ENCODE results near the gene ARHGDIB. TPM values are rescaled to one million over a fixed set of nuclear protein-coding genes. Genes with fewer than 3 reads are reported as not detected.
A peak's percentile ranks its signal among the peaks of the same experiment; 100 is the strongest.

The ARHGDIB gene
- total RNA-seq, 4 donors from 2014 or later = 20.6 to 88.6 (median 44.0) TPM

- Histone ChIP-seq H3K9me3 (no peaks in the 10 kb centered on the region), H3K27me3 (no peaks in the 10 kb centered on the region), H3K36me3 (no peaks in the 10 kb centered on the region), H3K27ac (peak overlapping the region; percentile 66 to 72 (median 69)), H3K4me1 (peaks cover 0 to 1% of the 10 kb centered on the region in 2 donors), H3K4me3 (peak overlapping the region in 3 of 4 donors; percentile 5 to 51 (median 18))
- TF ChIP-seq POLR2A (IDR thresholded peaks at IDR 0.05) (no peak), CTCF (IDR thresholded peaks at IDR 0.05 in 4 of 5, conservative IDR thresholded peaks at IDR 0.05 in 1 of 5) (no peak)
- no peak for ATAC-seq
- intact Hi-C loops (cut with DNase I; ENCODE audit: low total_unique reads) = no loop called here
- DNase-seq = no peak
- in situ Hi-C loops (cut with MboI; ENCODE audit: low sequenced_read_pairs in 4 of 4) = no loop called here
These were observed 2.3 kb downstream of the ARHGDIB start for GRCh38 chr12:14959126-14959440.

GRCh38 chr12:14958361-14959125 is 2.9 kb downstream of the ARHGDIB start:
- Histone ChIP-seq H3K4me3 (peak overlapping the region in 3 of 4 donors; percentile 5 to 51 (median 18)), H3K27ac (peak overlapping the region; percentile 66 to 72 (median 69)), H3K27me3 (no peaks in the 10 kb centered on the region), H3K9me3 (no peaks in the 10 kb centered on the region), H3K36me3 (no peaks in the 10 kb centered on the region), H3K4me1 (peaks cover 0 to 6% of the 10 kb centered on the region in 2 donors)
- in situ Hi-C loops (cut with MboI; ENCODE audit: low sequenced_read_pairs in 4 of 4) = no loop called here
- ATAC-seq = no peak
- intact Hi-C loops (cut with DNase I; ENCODE audit: low total_unique reads) = no loop called here
- no peak for DNase-seq
- TF ChIP-seq CTCF (IDR thresholded peaks at IDR 0.05 in 4 of 5, conservative IDR thresholded peaks at IDR 0.05 in 1 of 5) (no peak), POLR2A (IDR thresholded peaks at IDR 0.05) (no peak)

- Histone ChIP-seq H3K4me1 (peaks cover 0 to 7% of the 10 kb centered on the region in 2 donors), H3K36me3 (no peaks in the 10 kb centered on the region), H3K9me3 (no peaks in the 10 kb centered on the region), H3K27ac (peak overlapping the region; percentile 66 to 72 (median 69)), H3K27me3 (no peaks in the 10 kb centered on the region), H3K4me3 (peak overlapping the region in 2 of 4 donors; percentile 14 to 51)
- in situ Hi-C loops (cut with MboI; ENCODE audit: low sequenced_read_pairs in 4 of 4) (no loop called here), intact Hi-C loops (cut with DNase I; ENCODE audit: low total_unique reads) (no loop called here)
- DNase-seq = no peak
- TF ChIP-seq POLR2A (IDR thresholded peaks at IDR 0.05) = no peak
- no peak for TF ChIP-seq CTCF (IDR thresholded peaks at IDR 0.05 in 4 of 5, conservative IDR thresholded peaks at IDR 0.05 in 1 of 5)
- ATAC-seq = no peak
These were observed 3.7 kb downstream of the ARHGDIB start for GRCh38 chr12:14957551-14958168.

GRCh38 chr12:14956905-14957304 is 4.5 kb downstream of the ARHGDIB start:
- DNase-seq = no peak
- in situ Hi-C loops (cut with MboI; ENCODE audit: low sequenced_read_pairs in 4 of 4) (no loop called here), intact Hi-C loops (cut with DNase I; ENCODE audit: low total_unique reads) (no loop called here)
- Histone ChIP-seq H3K27me3 (no peaks in the 10 kb centered on the region), H3K36me3 (no peaks in the 10 kb centered on the region), H3K27ac (peak overlapping the region; percentile 66 to 72 (median 69)), H3K4me1 (peaks cover 0 to 13% of the 10 kb centered on the region in 2 donors), H3K9me3 (no peaks in the 10 kb centered on the region), H3K4me3 (no peak overlapping the region)
- TF ChIP-seq POLR2A (IDR thresholded peaks at IDR 0.05) (no peak), CTCF (IDR thresholded peaks at IDR 0.05 in 4 of 5, conservative IDR thresholded peaks at IDR 0.05 in 1 of 5) (no peak)
- ATAC-seq = no peak

Measured in gastrocnemius medialis (tissue), 4 donors.